ENCODE data around the gene ELP2. TPM values are rescaled to one million over a fixed set of nuclear protein-coding genes. Genes with fewer than 3 reads are reported as not detected.

ELP2 gene
- polyA plus RNA-seq, 5 donors = 87.2 to 150 (median 124) TPM

DNA sequence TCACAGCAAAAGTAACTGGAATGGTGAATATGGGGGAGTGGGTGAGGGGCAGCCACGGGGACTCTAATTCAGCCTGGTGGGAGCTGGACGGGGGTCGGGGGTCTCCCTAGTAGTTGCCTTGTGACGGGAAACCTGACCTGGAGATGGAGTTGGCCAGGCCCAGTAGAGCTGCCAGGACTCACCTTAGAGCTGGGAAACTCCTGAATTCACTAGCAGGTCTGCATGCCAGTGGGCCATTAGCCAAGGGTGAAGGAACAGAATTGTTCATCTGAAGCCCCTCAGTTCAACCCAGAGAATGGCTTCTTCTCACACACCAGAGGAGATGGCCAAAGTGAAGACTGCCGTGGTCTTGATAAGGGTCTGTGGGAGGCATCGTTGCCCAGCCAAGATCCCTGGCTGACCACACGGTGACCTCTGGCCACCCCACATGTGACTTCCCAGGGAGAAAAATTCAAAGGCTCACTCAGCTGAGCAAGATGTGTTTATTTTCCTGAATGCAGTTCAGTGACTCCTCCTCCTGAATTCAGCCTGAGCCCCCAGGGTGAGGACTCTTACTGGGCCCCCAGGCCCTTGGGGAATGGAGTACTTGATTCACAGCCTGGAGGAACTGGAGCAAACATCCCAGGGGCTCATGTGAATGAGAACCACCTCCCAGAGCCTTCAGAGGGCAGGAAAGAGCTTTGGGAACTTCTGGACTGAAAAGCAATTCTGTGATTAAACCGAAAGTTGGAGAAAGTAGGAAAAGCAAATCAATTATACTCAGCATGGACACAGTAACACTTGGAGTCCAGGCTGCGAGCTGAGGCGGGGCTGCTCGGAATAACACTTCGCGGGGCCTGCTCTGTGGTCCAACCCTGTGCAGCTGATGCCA is 82.8 kb downstream of the ELP2 start:
- peak in 1 of 2 donors; percentile 19 for DNase-seq

DNA sequence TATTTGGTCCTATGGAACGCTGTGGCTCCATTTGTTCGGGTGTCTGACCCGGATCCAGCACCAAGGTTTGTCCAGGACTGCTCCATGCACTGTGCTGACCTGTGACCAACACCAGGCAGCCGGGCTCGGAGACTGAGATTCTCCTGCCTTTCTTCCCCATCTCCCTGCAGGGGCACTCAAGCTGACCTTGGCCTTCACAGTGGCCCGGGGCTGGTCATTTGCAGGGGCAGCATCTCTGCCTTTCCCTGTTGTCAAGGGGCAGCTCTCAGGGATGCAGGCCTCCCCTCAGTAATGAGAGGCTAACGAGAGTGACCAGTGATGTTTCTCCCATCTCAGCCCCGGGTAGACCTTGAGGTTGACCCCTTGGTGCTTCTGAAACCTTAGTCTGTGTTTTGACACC is 85.1 kb downstream of the ELP2 start:
- no peak for DNase-seq

DNA sequence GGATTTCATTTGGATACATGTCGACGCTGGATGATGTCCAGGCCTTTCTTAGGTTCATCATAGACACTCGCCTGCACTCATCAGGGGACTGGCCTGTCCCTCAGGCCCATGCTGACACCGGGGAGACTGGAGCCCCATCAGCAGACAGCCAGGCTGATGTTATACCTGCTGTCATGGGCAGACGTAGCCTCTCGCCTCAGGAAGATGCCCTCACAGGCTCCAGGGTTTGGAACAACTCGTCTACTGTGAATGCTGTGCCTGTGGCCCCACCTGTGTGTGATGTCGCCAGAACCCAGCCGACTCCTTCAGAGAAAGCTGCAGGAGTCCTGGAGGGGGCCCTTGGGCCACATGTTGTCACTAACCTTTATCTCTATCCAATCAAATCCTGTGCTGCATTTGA is 85.9 kb downstream of the ELP2 start:
- no peak for DNase-seq

DNA sequence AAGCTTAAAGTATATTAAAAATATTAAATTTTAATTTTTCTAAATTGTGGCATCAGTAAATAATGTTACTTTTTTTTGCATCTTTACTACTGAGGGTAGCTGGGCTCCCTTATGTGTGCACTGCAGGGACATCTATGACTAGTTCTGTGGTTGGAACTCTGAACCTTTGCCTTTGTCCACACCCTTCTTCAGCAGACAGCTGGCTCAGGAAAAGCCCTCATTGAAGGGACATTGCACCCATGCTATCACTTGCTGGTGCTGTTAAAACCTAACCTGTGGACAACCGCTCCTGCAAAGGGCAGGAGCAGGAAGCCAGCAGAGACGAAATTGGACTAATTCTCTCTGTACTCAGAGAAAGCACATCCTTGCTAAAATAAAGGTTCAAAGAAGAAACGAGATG is 87.6 kb downstream of the ELP2 start:
- no peak for DNase-seq

DNA sequence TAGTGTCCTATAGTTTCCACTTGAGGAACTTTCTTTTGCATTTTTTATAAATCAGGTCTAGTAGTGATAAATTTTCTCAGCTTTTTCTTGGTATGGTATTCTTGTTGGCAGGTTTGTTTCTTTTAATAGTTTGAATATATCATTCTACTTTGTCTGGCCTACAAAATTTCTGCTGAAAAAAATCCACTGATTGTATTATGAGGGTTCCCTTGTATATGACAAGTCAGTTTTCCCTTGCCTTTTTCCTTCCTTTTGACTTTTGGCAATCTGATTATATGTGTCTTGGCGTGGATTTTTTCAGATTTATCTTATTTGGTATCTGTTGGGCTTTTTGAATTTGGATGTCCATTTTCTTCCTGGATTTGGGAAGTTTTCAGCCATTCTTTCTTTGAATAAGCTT is 99.5 kb downstream of the ELP2 start:
- no peak for DNase-seq

Other genes with a start within 250 kb of the ELP2 start
- gene RPRD1A, start 62.3 kb upstream of the ELP2 start, polyA plus RNA-seq (ENCODE audit: insufficient read depth in 1 of 5, insufficient read length in 5 of 5, low replicate concordance in 1 of 5) = 10 to 100 TPM; 46.3 to 70.2 (median 59.6) TPM
- gene SLC39A6, start 559 bp upstream of the ELP2 start, polyA plus RNA-seq (ENCODE audit: insufficient read depth in 1 of 5, insufficient read length in 5 of 5, low replicate concordance in 1 of 5) = 10 to 100 TPM; 41.3 to 62.4 (median 58.8) TPM
- gene MOCOS, start 57.6 kb downstream of the ELP2 start, polyA plus RNA-seq (ENCODE audit: insufficient read depth in 1 of 5, insufficient read length in 5 of 5, low replicate concordance in 1 of 5) = 1 to 10 TPM in 3 of 5 donors, under 1 TPM in 2; 0.64 to 1.2 (median 1.1) TPM
- gene FHOD3, start 167.8 kb downstream of the ELP2 start, polyA plus RNA-seq (ENCODE audit: insufficient read depth in 1 of 5, insufficient read length in 5 of 5, low replicate concordance in 1 of 5) = 1 to 10 TPM; 1.5 to 2.5 (median 2.1) TPM